HG03045 (cell line): ENCODE results near the gene DNMT1.
A peak's percentile ranks its signal among the peaks of the same experiment; 100 is the strongest.

ENCODE experiments used
- ATAC-seq: cut with Tn5 transposase; IDR thresholded peaks from one replicate; pipeline ENCODE4 v1.9.1; 2021; ENCODE audit warnings: mild to moderate bottlenecking, moderate library complexity; ENCODE audit not compliant: unreplicated experiment

DNMT1 gene

DNA sequence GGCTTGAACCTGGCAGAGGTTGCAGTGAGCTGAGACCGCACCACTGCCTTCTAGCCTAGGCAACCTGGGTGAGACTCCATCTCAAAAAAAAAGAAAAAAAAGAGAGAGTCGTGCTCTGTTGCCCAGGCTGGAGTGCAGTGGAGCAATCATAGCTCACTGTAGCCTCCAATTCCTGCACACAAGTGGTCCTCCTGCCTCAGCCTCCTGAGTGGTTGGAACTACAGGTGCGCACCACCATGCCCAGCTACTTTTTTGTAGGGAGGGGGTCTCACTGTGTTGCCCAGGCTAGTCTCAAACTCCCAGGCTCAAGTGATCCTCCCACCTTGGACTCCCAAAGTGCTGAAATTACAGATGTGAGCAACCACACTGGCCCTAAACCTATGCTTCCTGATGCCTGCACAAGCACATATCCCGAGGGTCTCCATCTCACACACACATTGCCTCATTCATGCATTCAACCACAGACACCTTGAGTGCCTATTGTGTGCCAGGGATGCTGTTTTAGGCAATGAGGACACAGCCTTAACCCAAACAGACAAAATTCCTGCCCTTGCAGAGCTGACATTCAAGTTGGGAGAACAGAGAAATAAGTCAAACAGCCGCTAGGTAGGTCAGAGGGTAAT lies 94.5 kb downstream of the DNMT1 start:
- no peak for ATAC-seq

DNA sequence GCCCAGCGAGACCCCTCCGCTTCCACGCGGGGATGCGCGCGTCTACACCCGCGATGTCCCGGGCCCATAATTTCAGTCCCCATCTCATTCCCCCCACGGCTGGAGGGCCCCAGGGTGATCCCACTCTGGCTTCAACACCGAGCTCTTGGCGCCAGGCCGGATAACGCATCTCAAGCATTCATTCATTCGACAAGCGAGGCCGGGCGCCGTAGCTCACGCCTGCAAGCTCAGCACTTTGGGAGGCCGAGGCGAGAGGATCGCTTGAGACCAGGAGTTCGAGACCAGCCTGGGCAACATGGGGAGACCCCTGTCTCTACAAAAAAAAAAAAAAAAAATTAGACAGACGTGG lies 98.2 kb downstream of the DNMT1 start:
- ATAC-seq, result no peak

DNA sequence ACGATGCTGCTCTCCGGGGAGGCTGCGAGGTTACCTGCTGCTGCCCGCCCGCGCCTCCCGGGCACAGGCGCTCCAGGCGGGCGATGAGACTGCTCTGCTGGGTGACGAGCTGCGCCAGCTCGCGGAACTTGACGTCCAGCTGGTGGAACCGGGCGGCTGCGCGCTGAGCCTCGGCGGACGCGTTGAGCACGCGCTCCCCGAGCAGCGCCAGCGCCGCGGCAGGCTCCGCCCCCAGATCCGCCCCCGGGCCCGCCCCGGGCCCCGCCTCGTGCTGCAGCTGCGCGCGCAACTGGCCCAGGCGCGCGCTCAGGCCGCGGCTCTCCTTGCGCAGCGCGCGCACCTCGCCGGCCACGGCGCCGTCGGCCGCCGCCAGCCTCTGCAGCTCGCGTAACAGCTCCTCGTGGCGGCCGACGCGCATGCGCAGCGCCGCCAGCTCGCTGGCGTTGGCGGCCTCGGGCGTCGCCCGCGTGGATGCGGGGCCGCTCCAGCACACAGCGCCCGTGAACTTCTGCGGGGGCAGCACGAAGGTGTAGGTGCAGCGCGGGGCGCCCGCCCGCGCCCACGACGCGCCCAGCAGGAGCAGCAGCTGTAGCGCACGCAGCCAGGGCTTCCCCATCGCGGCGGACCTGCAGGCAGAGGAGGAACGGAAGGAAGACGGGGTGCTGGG lies 98.7 kb downstream of the DNMT1 start:
- ATAC-seq, result peak; percentile 76

DNA sequence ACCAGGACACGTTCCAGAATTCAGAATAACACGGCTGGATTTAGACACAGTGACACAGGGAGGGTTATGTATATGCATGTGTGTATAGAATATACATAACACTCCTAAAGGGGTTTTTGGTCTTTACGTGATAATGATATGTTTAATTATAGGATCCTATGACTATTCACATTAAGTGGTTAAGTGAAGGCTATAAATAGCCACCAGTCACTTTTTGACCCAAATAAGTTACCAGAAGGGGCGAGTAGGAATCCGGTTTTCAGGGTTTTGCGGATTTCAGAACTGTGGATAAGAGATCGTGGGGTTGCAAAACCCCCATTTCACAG lies 99.2 kb downstream of the DNMT1 start:
- no peak for ATAC-seq

DNA sequence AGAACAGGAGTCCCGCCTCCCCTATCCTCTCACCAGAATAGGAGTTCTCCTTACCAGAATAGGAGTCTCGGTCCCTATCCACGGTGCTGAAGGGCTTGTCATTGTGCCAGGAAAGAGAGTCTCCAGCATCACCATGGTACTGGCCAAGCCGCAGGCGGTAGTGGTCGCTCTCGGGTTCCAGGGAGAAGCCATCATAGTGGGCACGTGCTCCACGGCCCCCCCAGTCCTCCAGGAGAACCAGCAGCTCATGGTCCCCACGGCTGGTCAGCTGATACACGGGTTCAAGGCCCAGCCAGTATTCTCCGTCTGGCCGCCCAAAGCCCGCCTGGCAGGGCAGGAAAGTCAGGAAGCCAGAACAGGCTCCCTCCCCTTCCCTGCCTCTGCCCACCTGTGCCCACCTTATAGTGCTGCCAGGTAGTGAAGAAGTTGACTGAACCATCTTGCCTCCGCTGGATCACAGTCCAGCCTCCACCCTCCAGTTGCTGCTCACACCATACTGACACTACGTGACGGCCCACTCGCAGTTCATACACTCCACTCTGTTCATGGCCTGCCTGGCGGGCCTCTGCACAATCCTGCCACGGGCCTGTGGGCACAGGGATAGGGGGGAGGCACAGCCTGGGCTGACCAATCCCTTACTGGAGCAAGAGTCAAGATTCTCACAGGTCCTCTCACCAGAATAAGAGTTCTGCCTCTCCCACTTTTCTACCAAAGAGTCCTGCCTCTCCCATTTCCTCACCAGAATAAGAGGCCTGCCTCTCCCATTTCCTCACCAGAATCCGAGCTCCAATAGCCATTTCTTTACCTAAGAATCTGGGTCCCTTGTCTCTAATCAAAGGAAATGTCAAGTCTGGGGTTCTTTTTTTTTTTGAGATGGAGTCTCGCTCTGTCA lies 101.2 kb downstream of the DNMT1 start:
- ATAC-seq, result no peak

DNA sequence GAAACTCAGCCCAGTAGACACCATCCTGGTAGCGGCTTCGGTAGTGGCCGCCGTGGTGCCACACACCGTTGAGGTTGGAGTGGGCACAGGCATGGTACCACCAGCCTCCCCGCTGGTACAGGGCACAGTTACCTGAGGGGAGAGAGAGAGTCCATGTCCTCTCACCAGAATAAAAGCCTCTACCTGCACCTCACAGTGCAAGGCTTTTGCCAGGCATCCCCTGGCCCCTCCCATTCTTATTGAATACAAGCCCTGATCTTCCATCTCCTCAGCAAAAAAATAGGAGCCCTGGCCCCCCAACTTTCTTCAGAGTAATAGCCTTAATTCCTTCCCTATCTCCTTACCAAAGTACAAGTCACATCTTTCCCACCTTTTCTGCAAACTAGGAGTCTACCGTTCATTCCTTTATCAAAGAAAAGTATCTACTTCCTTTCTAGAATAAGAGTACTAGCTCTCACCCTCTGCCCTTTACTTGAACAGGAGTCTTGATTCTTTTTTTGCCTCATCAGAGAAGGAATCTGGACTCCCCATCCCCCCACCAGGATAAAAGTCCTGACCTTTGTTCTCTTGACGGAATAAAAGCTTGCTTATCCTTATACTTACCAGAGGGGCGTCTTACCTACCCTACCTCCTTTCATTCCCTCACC lies 102.0 kb downstream of the DNMT1 start:
- ATAC-seq, result no peak

DNA sequence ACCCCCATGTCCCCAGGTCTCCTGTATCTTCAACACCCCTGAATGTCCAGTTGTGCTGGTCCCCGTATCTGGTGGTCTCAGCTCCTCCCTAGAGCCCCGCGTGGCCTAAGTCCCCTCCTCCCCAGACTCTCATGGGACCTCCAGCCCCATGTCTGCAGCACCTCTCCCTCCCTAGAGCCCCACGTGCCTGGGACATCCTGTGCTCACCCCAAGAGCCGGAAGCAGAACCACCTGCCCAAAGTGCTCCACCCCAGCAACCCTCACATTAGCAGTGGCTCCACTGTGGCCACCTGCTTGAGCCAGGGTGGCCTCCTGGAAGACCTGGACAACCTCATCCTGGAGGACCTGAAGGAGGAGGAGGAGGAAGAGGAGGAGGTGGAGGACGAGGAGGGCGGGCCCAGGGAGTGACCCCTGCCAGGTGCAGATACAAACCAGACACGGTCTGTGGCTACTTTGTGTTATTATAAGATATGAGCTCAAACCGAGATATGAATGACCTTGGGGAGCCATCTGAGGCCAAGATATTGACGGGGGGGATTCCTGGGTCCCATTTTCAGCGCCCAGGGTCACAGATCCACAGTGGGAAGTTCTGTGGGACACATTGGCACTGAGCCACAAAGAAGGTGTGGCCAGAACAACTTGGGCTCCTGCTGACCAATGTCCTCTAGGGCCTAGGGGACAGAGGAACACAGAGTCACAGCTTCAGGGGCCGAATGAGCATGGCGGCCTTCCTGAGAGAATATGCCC lies 102.7 kb downstream of the DNMT1 start:
- no peak for ATAC-seq

DNA sequence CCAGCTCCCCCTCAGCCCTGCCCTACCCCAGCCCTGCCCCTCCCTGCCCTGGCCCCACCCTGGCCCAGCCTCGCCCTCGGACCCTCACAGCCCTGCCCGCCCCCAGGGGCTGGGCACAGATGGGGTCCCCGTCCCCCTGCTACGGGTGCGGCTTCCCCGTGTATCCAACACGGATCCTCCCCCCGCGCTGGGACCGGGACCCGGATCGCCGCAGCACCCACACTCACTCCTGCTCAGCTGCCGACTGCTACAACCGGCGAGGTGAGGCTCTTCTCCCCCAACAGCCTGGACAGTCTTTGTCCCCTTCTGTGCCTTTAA lies 103.4 kb downstream of the DNMT1 start:
- no peak for ATAC-seq

DNA sequence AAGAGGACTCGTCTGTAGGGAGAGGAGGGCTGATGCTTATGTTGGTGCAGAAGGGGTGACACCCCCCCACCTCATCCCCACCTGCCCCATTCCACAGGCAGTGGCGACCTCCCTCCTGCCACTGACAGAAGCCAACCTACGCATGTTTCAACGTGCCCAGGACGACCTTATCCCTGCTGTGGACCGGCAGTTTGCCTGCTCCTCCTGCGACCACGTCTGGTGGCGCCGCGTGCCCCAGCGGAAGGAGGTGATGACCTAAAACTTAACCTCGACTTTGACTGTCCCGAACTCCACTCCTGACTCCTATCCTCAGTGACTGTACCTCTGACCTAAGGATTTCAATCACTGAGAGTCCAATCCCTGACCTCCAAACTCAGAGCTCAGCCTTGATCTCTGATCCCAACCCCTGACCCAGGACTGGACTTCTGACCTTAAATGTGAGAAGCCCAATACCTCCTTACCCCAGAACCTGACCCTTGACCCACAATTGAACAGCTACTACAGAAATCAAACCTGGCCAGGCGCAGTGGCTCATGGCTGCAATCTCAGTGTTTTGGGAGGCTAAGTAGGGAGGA lies 104.9 kb downstream of the DNMT1 start:
- no peak for ATAC-seq

DNA sequence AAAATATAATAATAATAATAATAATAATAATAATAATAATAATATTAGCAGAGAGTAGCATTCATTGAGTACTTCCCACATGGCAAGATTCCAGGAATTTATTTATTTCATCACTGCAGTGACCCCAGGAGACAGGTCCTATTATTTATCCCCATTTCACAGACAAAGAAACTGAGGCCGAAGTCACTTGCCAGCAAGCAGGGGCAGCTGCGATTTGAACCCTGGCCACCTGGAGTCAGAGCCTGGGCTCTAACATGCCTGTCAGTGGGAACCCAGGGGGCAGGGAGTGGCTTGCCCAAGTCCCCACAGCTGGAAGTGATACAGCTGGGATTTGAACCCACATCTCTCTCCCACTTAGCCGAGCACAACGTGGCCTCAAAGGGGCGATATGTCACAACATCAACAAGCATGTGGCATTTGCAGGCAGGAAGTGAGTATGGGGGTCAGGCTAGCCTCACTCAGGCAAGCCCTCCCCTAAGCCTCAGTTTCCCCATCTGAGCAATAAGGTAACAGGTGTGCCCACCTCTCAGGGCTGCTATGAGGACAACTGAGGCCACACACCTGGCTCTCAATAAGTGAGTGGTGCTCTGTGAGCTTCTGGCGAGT lies 105.7 kb downstream of the DNMT1 start:
- ATAC-seq, result no peak

DNA sequence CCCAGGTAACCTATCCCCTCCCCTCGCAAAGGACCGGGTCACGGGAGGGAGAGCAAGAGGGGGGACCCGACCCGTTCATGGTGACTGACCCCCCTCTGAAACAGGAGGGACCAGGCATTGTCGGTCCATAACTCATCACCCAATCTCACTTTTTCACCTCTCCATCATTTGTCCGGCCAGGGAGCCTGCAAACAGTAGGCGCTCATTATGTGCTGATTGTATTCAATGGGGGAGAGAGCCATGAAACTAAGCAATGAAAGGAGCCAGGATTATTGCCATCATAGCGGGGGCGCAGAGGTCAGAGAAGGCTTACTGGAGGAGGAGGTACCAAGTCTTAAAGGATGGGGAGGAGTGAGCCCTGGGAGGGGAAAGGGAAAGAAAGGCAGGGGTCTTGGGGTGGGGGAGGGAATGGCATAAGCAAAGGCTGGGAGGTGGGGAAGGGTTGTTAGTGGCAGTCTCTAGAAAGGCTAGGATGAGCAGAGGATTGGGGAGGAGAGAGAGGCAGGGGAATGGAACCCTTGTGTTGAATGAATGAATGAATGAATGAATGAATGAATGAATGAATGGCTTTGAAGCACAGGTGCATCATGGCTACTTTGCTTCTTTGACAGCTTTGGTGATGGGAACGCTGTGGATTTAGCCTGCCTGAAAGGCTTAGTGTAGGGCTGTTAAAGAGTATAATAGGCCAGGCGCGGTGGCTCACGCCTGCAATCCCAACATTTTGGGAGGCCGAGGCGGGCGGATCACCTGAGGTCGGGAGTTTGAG lies 107.3 kb downstream of the DNMT1 start:
- no peak for ATAC-seq

DNA sequence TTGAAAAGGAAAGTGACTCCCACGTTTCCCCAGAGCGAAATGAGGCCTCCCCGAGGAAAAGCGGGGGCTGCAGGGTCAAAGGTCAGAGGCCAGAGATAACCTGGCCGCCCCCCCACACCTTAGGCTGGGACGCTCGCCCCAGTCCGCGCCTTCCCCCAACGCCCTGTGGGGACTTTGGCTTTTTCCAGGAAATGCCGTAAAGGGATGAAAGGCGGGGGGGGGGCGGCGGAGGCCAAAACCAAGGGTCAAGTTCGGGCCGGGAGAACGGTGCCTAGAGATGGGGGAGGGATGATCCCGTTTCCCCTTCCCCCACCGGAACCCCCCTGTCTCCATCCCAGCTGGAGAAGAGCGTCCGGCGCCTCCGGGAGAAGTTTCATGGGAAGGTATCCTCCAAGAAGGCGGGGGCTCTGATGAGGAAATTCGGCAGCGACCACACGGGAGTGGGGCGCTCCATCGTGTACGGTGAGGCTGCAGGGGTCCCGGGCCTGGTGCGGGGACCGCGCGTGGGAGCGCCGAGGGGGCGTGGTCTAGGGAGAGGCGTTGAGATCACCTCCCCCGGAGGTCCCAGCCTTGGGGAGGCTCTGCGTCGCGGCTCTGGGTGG lies 108.1 kb downstream of the DNMT1 start:
- ATAC-seq, result no peak

DNA sequence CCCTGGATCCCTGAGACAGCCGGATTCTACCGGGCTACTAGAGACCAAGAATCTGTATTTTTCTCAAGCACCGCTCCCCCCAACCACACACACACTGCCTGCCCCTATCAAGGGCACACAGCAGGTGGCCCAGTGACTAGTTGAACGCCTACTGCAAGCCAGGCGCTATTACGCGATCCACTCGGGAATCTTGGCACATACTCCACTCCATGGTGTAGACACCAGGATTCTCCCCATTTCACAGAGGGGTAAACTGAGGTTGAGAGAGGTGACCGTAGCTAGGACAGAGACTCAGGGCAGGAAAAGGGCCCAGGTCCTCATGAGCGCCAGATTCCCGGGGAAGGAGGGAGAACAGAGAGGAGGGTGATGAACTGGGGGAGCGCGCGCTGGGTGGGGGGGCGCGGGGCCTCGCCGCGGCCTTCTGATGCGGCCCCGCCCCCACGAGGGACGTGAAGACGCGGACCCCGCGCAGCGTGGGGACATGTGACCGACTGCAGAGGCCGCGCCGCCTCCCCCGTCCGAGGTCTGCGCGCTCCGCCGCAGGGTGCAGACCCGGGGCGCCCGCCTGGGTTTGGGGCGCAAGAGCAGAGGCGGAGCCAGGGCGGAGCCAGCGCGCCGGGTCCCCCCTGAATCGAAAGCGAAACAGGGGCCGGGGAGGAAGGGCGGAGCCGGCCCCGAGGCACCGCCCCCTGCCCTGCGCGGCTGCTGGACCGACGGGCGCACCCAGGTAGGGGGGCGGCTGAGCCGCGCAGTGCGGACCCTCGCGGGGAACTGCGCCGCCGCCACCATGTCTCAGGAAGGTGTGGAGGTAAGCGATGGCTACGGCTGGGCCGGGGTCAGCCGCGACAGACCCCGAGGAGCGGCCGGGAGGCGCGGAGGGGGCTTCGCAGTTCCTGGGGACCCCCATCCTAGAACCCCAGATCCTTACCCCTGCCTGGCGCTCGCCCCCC lies 108.8 kb downstream of the DNMT1 start, which contains the start of gene SHFL:
SHFL (plus strand) TSS at position 677 of the 950 bp plus-strand sequence; CDS start at position 788, 111 bp downstream.
- peak; percentile 82 for ATAC-seq

DNA sequence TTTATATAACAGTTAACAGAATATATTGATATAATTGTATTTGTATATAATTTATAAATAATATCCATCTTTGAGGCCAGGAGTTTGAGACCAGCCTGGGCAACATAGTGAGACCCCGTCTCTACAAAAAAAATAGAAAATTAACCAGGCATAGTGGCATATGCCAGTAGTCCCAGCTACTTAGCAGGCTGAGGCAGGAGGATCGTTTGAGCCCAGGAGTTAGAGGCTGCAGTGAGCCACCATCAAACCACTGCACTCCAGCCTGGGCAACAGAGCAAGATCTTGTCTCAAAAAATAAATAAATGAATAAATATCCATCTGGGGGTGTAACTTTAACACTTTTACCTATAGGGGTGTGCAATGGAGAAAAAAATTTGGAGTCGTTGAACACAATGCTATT lies 110.0 kb downstream of the DNMT1 start:
- no peak for ATAC-seq

DNA sequence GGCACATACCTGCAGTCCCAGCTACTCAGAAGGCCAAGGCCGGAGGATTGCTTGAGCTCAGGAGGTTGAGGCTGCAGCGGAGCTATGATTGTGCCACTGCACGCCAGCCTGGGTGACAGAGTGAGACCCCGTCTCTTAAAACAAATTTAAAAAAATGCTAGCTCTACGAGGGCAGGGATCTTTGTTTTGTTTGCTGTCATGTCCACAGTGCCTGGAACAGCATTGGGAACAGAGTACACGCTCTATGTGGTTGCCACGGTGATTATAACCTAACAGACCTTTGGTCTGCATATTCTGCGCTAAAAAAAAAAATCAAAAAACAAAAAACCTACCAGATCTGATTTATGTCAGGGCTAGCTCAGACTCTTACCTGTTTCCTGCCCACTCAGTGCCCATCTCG lies 110.8 kb downstream of the DNMT1 start:
- ATAC-seq, result no peak
